ENCODE data around the gene JADE2.

JADE2 gene

GRCh38 chr5:134561871-134562296, 36.4 kb downstream of the JADE2 start:
- DNase-seq (ENCODE audit: insufficient read length, low spot score): no peak
- TF ChIP-seq, protein P1, sequence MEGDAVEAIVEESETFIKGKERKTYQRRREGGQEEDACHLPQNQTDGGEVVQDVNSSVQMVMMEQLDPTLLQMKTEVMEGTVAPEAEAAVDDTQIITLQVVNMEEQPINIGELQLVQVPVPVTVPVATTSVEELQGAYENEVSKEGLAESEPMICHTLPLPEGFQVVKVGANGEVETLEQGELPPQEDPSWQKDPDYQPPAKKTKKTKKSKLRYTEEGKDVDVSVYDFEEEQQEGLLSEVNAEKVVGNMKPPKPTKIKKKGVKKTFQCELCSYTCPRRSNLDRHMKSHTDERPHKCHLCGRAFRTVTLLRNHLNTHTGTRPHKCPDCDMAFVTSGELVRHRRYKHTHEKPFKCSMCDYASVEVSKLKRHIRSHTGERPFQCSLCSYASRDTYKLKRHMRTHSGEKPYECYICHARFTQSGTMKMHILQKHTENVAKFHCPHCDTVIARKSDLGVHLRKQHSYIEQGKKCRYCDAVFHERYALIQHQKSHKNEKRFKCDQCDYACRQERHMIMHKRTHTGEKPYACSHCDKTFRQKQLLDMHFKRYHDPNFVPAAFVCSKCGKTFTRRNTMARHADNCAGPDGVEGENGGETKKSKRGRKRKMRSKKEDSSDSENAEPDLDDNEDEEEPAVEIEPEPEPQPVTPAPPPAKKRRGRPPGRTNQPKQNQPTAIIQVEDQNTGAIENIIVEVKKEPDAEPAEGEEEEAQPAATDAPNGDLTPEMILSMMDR (IDR thresholded peaks at IDR 0.05; ENCODE audit: insufficient read depth, missing control alignments): peak; percentile 33
- FAIRE-seq: no peak

DNA sequence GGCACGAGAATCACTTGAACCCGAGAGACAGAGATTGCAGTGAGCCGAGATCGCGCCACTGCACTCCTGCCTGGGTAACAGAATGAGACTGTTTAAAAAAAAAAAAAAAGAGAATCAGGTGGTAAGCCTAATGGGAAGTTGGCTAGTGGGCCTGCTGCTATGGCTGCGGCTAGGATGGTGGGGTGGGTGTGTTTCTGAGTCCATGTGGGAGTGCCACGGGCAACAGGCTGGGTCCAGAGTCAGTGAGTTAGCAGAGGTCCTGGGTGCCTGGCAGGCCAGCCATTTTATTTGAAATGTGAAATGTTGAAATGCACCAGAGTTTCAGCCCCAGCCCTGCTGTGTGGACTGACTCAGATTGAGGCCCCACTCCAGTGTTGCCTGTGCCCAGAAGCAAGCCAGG, 37.8 kb downstream of the JADE2 start:
- no peak for DNase-seq (ENCODE audit: insufficient read length, low spot score)
- FAIRE-seq: no peak
- TF ChIP-seq, protein P1 (IDR thresholded peaks at IDR 0.05; ENCODE audit: insufficient read depth, missing control alignments): no peak

DNA sequence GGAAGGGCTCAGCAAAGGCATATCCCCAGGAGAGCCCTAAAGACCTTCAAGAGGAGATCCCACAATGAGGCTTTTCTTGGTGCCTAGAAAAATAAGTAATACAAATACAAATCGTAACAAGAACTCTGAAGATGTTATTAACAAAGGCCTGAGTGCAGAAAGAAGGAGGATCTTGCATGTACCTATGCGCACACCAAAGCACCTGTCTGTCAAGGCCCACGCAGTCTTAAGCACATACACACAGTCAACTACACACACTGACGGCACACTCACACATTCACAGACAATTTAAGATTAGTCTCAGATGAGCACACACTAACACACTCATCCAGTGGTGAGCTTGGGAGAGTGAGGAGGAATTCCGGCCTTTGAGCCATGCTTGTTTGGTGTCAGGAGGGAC, 38.5 kb downstream of the JADE2 start:
- DNase-seq (ENCODE audit: insufficient read length, low spot score) (no peak), FAIRE-seq (no peak)
- TF ChIP-seq, protein P1 (IDR thresholded peaks at IDR 0.05; ENCODE audit: insufficient read depth, missing control alignments): no peak

GRCh38 chr5:134564396-134564795, 38.9 kb downstream of the JADE2 start:
- TF ChIP-seq, protein P1 (IDR thresholded peaks at IDR 0.05; ENCODE audit: insufficient read depth, missing control alignments): no peak
- no peak for FAIRE-seq
- no peak for DNase-seq (ENCODE audit: insufficient read length, low spot score)

GRCh38 chr5:134565791-134566740, 40.6 kb downstream of the JADE2 start:
- no peak for DNase-seq (ENCODE audit: insufficient read length, low spot score)
- TF ChIP-seq, protein P1 (IDR thresholded peaks at IDR 0.05; ENCODE audit: insufficient read depth, missing control alignments): no peak
- no peak for FAIRE-seq

- FAIRE-seq: no peak
- TF ChIP-seq, protein P1 (IDR thresholded peaks at IDR 0.05; ENCODE audit: insufficient read depth, missing control alignments): no peak
- no peak for DNase-seq (ENCODE audit: insufficient read length, low spot score)
Observed at GRCh38 chr5:134566741-134567221, 41.3 kb downstream of the JADE2 start.

All from D721Med (cell line).